OCI-LY7 (cell line): Measurements from ENCODE around the gene LIPF. TPM values are rescaled to one million over a fixed set of nuclear protein-coding genes. Genes with fewer than 3 reads are reported as not detected.

Experiments
- BruUV-seq: library from RNA; stranded (reverse); fragments of 400-500 nt; replicated peaks from 2 replicates; lab custom pipeline; 2021; lab: Mats Ljungman, UMichigan
- CTCF ChIA-PET: fragments of 300-600 bp; sonication (Branson Sonifier 250); formaldehyde crosslinking; loops from one replicate; lab custom pipeline; 2022; ENCODE audit warnings: antibody characterized with exemption; ENCODE audit not compliant: unreplicated experiment; lab: Charles Lee
- POLR2A ChIA-PET: fragments of 300-600 bp; sonication (Branson Sonifier 250); formaldehyde crosslinking; loops from one replicate; lab custom pipeline; 2022; ENCODE audit warnings: antibody characterized with exemption; lab: Charles Lee
- DNase-seq: peaks from one replicate; pipeline ENCODE4 v3.0.0-alpha.2; 2015; ENCODE audit warnings: low spot score
- H2AFZ ChIP-seq: fragments of 200-600 bp; sonication (generic), shearing (Covaris generic); 2 replicates; pipeline ENCODE4 v1.6.1; 2014; ENCODE audit warnings: mild to moderate bottlenecking, antibody characterized with exemption, low read length, moderate library complexity
- H3K27ac ChIP-seq: fragments of 200-600 bp; sonication (generic); 2 replicates; pipeline ENCODE4 v1.5.1; 2014; ENCODE audit warnings: mixed run types, low read depth, mild to moderate bottlenecking, moderate library complexity, low read length, inconsistent platforms; ENCODE audit not compliant: poor library complexity, severe bottlenecking
- H3K36me3 ChIP-seq: fragments of 200-600 bp; sonication (generic); 2 replicates; pipeline ENCODE4 v1.6.1; 2014; ENCODE audit warnings: mild to moderate bottlenecking, antibody characterized with exemption, low read length, moderate library complexity, mixed read lengths; ENCODE audit not compliant: insufficient read depth
- H3K4me1 ChIP-seq: fragments of 200-600 bp; sonication (generic); 2 replicates; pipeline ENCODE4 v1.5.1; 2014; ENCODE audit warnings: mild to moderate bottlenecking, low read length; ENCODE audit not compliant: insufficient read depth, poor library complexity, severe bottlenecking
- H3K4me2 ChIP-seq: fragments of 200-600 bp; sonication (generic); 2 replicates; pipeline ENCODE4 v1.6.1; 2014; ENCODE audit warnings: mild to moderate bottlenecking, low read length
- H3K4me3 ChIP-seq: fragments of 200-600 bp; sonication (generic); 2 replicates; pipeline ENCODE4 v1.5.1; 2014; ENCODE audit warnings: mild to moderate bottlenecking, low read depth, low read length; ENCODE audit not compliant: poor library complexity, severe bottlenecking
- H3K79me2 ChIP-seq: fragments of 200-600 bp; sonication (generic); 2 replicates; pipeline ENCODE4 v1.6.1; 2016; ENCODE audit warnings: low read depth, mild to moderate bottlenecking, low read length, moderate library complexity, mixed read lengths; ENCODE audit not compliant: insufficient read depth
- H3K9me2 ChIP-seq: fragments of 200-600 bp; sonication (generic); 2 replicates; pipeline ENCODE4 v1.6.1; 2016; ENCODE audit warnings: mild to moderate bottlenecking, low read length, mixed read lengths; ENCODE audit not compliant: insufficient read depth
- H3K9me3 ChIP-seq: fragments of 200-600 bp; sonication (generic); 2 replicates; pipeline ENCODE4 v1.6.1; 2014; ENCODE audit warnings: mild to moderate bottlenecking, mixed run types, low read length, mixed read lengths
- H4K20me1 ChIP-seq: fragments of 200-600 bp; sonication (generic); 2 replicates; pipeline ENCODE4 v1.6.1; 2014; ENCODE audit warnings: mild to moderate bottlenecking, antibody characterized with exemption, low read length, moderate library complexity, mixed read lengths; ENCODE audit not compliant: insufficient read depth
- EZH2phosphoT487 ChIP-seq: fragments of 200-600 bp; sonication (generic); IDR thresholded peaks from 2 replicates; pipeline ENCODE4 v1.6.1; 2018; ENCODE audit warnings: low read depth, borderline replicate concordance, mild to moderate bottlenecking, mixed run types, antibody characterized with exemption, low read length, moderate library complexity, mixed read lengths
- intact Hi-C: fragments of 100-400 bp; cut with micrococcal nuclease; formaldehyde crosslinking; loops from one replicate; pipeline ENCODE4 v1.10.0; 2022; ENCODE audit not compliant: unreplicated experiment
- total RNA-seq, 2 experiments: library from RNA; depleted of rRNA in 1 of 2; stranded (reverse); fragments of >200 nt in 1 of 2; shearing (Covaris generic) in 1 of 2; gene quantifications; 2 replicates each; pipeline ENCODE4 v1.2.3, GENCODE V29; 2014 to 2022
- TF ChIP-seq, protein P1 (sequence below): fragments of 200-600 bp; sonication (generic); conservative IDR thresholded peaks from 2 replicates; pipeline ENCODE4 v1.5.1; 2014; ENCODE audit warnings: mild to moderate bottlenecking, antibody characterized with exemption, low read length, moderate library complexity, mixed read lengths

Gene LIPF
- total RNA-seq, 2 experiments from 2014 or later, result not detected

DNA sequence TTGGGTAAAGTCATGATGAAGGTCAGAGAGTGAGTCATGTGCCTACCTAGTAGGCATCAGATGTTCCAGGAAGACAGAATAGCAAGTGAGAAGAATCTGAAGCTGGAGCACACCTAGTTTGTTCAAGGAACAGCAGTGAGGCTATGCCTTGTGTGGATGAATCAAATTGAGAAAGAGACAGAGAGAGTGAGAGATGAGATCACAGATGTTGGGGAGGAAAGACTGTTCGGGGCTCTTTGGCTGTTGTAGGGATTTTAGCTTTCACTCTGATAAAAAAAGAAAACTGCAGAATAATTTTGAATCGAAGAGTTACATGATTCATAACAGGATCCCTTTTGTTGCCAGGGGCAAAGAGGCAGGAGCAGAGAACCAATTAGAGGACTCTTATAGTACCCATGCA lies 6.3 kb downstream of the LIPF start:
- Histone ChIP-seq H3K4me2 (no peak overlapping the region), H3K4me1 (no peaks in the 10 kb centered on the region), H3K4me3 (no peak overlapping the region), H3K27ac (no peak overlapping the region), H3K9me2 (no peaks in the 10 kb centered on the region), H4K20me1 (no peaks in the 10 kb centered on the region), H3K9me3 (no peaks in the 10 kb centered on the region), H3K79me2 (no peaks in the 10 kb centered on the region), H3K36me3 (no peaks in the 10 kb centered on the region), H2AFZ (no peak overlapping the region)
- TF ChIP-seq, protein P1, sequence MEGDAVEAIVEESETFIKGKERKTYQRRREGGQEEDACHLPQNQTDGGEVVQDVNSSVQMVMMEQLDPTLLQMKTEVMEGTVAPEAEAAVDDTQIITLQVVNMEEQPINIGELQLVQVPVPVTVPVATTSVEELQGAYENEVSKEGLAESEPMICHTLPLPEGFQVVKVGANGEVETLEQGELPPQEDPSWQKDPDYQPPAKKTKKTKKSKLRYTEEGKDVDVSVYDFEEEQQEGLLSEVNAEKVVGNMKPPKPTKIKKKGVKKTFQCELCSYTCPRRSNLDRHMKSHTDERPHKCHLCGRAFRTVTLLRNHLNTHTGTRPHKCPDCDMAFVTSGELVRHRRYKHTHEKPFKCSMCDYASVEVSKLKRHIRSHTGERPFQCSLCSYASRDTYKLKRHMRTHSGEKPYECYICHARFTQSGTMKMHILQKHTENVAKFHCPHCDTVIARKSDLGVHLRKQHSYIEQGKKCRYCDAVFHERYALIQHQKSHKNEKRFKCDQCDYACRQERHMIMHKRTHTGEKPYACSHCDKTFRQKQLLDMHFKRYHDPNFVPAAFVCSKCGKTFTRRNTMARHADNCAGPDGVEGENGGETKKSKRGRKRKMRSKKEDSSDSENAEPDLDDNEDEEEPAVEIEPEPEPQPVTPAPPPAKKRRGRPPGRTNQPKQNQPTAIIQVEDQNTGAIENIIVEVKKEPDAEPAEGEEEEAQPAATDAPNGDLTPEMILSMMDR, result no peak
- POLR2A ChIA-PET, result no interaction called here
- no TSS peak for BruUV-seq
- intact Hi-C loops, result no loop called here
- no peak for DNase-seq
- CTCF ChIA-PET, result no interaction called here

DNA sequence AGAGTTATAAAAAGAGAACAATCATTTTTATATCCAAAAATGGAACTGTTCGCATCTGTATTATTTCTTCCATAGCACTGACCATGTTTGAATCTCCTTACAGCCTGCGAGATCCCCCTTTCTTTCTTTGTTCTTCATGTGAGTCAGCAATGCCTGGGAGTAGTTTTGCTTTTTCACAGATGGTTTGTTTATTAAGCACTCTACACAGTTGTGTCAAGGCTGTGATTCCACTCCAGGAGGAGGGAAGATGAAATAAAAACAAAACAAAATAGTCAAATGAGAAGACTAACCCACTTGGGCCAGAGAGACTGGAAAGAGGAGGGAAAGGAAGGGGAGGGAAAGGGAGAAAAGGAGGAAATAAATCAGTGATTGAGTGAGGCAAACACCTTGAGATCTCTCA lies 7.8 kb downstream of the LIPF start:
- ChIA-PET POLR2A (no interaction called here), CTCF (no interaction called here)
- intact Hi-C loops, result no loop called here
- DNase-seq, result no peak
- Histone ChIP-seq H3K27ac (no peak overlapping the region), H3K4me3 (no peak overlapping the region), H3K9me3 (no peaks in the 10 kb centered on the region), H3K9me2 (no peaks in the 10 kb centered on the region), H2AFZ (no peak overlapping the region), H3K4me1 (no peaks in the 10 kb centered on the region), H4K20me1 (no peaks in the 10 kb centered on the region), H3K36me3 (no peaks in the 10 kb centered on the region), H3K4me2 (no peak overlapping the region), H3K79me2 (no peaks in the 10 kb centered on the region)
- TF ChIP-seq, protein P1, result no peak
- TF ChIP-seq EZH2phosphoT487, result no peak
- no TSS peak for BruUV-seq

DNA sequence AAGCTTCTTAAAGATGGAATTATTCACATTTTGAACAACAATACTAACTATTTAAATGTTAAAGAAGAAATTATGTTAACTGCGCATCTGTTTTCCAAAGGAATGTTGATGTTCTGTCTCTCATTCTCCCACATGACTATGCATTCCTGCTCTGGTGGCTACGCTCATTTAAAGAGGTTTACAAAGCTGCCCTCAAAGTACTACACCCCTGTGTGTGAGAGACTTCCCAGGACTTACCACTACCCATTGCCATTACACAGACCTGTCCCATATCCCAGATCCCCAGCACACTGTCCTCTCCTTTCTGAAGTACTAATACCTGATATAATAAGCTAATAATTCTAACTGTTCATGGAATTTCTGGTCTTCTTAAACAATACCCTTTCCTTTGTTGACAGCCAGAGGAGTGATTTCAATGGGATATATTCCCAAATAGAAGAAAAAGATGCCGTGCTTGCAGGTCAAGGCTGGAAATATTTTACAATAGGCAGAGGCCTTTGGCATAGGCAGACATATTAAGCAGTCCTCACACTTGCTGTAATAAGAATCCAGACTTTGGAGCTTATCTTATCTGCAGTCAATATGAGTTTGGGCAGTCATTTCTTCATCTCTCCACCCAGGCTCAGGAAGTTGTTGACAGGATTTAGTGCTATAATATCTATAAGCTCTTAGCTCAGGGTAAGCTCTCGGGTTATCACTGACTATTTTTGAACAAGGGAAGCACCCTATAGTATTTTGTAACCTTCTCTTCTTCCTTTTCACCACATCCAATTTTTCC lies 12.2 kb downstream of the LIPF start:
- no peaks in the 10 kb centered on the region for H3K79me2 ChIP-seq
- H2AFZ ChIP-seq, result no peak overlapping the region
- intact Hi-C loops, result no loop called here
- CTCF ChIA-PET, result no interaction called here
- H3K27ac ChIP-seq, result no peak overlapping the region
- no peak for DNase-seq
- H3K4me1 ChIP-seq, result no peaks in the 10 kb centered on the region
- TF ChIP-seq EZH2phosphoT487, result no peak
- TF ChIP-seq, protein P1, result no peak
- H3K4me3 ChIP-seq, result no peak overlapping the region
- POLR2A ChIA-PET, result interaction anchor here (1.1 to 1.5 kb wide), 3 partner anchors 9 to 17 kb away, joined by 3 read pairs; no protein-coding TSS in a partner anchor
- H3K9me2 ChIP-seq, result no peaks in the 10 kb centered on the region
- no peaks in the 10 kb centered on the region for H3K36me3 ChIP-seq
- no TSS peak for BruUV-seq
- no peaks in the 10 kb centered on the region for H3K9me3 ChIP-seq
- H4K20me1 ChIP-seq, result no peaks in the 10 kb centered on the region
- H3K4me2 ChIP-seq, result no peak overlapping the region
